Mucosa of descending colon (tissue), 3 donors: ENCODE data around the gene SRP68. TPM values are rescaled to one million over a fixed set of nuclear protein-coding genes. Genes with fewer than 3 reads are reported as not detected.
A peak's percentile ranks its signal among the peaks of the same experiment; 100 is the strongest.

Experiments used
- ATAC-seq: fragments of 200-7000 bp; cut with Tn5 transposase; one replicate; pipeline ENCODE4 v1.9.1; 2020; ENCODE audit warnings: mild to moderate bottlenecking, moderate library complexity
- DNase-seq, 3 donors: peaks; one replicate each; pipeline ENCODE4 v3.0.0-alpha.2; 2020
- H3K36me3 ChIP-seq: fragments of 200-600 bp; one replicate; pipeline ENCODE4 v1.8.0; 2021; ENCODE audit warnings: low read depth, mild to moderate bottlenecking
- H3K4me1 ChIP-seq: fragments of 200-600 bp; one replicate; pipeline ENCODE4 v1.8.0; 2021; ENCODE audit warnings: low read depth, mild to moderate bottlenecking
- H3K4me3 ChIP-seq: fragments of 200-600 bp; one replicate; pipeline ENCODE4 v1.8.0; 2021; ENCODE audit warnings: mild to moderate bottlenecking
- H3K9me3 ChIP-seq: fragments of 200-600 bp; one replicate; pipeline ENCODE4 v1.8.0; 2021; ENCODE audit warnings: mild to moderate bottlenecking
- intact Hi-C, 2 donors: fragments of 100-400 bp; cut with DNase I in 1 of 2; cut with micrococcal nuclease in 1 of 2; formaldehyde crosslinking; loops; one replicate each; pipeline versions ENCODE4 v1.11.0 to v1.11.1; 2022; cut with DNase I, micrococcal nuclease
- total RNA-seq, 3 donors: library from RNA; stranded (reverse); fragmentation: NEBNext Ultra II Directional in 2 of 3; extraction: Animal tissue kit (Norgen Biotek cat#: 25700) in 2 of 3; gene quantifications; one replicate each; pipeline versions ENCODE4 v1.2.1 to v1.2.4, GENCODE V29; 2021 to 2023
- TF ChIP-seq, protein P1 (sequence below): fragments of 200-600 bp; IDR thresholded peaks from one replicate; pipeline ENCODE4 v1.8.0; 2022; ENCODE audit warnings: antibody characterized with exemption, mild to moderate bottlenecking
- donor health status: DM: no; HTN: no; CAD: no; lungs with moderate emphysema.
- donor health status: DM: no; HTN: no; CAD: no.
- donor health status: DM: no; HTN: yes; CAD: no.

Gene SRP68
- total RNA-seq, 3 donors from 2014 or later = 47.3 to 86.6 (median 53.0) TPM

DNA sequence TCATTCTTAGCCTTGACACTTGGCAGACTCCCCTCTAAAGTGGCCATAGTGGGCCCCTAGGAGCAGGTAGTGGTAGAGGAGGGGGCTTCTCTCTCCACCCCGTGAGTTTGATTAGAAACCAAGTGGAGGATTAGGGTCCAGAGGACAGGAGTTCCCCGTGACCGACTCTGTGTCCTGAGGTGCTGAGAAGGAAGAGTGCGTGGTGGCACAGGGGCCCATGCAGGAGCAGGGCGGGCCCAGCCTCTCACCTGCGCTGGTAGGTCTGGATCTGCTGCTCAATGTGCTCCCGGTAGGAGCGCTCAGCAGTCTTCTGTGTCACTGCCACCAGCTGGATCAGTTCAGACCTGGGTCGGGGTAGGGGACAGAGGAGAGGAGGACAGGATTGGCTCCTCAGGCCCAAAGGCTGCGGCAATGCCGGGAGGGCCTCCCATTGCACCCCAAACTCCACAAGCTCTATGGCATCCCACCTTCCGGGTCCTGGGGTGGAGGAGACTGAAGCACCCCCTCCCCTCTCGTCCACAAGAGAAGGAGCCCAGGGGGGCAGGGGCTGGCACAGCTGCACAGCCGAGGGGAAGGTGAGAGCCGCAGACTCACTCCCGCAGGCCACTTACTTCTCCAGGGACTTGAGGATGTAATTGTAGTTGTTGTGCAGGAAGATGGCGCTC, 12.9 kb upstream of the SRP68 start:
- intact Hi-C loops = no loop called here

DNA sequence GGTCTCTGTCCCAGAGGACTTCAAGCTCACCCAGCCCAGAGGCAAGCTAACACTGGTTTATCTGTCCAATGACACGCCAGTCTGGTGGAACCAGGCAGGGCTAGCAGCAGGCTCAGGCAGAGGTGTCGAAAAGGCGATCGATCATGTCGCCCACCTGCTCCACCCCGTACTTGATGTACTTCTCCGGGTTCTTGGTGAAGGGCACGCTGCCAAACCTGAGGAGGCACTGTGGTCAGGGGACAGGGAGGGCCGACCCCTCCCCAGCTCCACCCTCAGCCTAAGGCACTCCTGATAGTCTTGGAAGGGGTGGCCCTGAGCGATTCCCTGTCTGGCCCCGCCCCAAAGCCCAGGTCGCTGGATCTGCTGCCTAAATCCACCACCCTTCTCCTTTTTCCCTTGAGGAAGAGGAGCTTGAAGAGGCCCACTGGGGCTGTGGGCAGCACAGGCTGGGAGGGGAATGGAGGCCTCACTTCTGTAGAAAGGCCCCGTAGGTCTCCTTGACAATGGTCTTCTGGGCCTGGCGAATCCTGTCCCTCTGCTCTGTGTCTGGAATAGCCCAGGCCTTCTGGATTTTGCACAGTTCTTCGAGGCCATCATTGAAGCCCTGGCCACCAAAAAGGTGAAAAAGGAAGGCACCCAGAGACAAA, 11.3 kb upstream of the SRP68 start:
- no peak overlapping the region for H3K4me3 ChIP-seq
- TF ChIP-seq, protein P1, sequence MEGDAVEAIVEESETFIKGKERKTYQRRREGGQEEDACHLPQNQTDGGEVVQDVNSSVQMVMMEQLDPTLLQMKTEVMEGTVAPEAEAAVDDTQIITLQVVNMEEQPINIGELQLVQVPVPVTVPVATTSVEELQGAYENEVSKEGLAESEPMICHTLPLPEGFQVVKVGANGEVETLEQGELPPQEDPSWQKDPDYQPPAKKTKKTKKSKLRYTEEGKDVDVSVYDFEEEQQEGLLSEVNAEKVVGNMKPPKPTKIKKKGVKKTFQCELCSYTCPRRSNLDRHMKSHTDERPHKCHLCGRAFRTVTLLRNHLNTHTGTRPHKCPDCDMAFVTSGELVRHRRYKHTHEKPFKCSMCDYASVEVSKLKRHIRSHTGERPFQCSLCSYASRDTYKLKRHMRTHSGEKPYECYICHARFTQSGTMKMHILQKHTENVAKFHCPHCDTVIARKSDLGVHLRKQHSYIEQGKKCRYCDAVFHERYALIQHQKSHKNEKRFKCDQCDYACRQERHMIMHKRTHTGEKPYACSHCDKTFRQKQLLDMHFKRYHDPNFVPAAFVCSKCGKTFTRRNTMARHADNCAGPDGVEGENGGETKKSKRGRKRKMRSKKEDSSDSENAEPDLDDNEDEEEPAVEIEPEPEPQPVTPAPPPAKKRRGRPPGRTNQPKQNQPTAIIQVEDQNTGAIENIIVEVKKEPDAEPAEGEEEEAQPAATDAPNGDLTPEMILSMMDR = no peak
- H3K4me1 ChIP-seq = no peaks in the 10 kb centered on the region
- intact Hi-C loops = no loop called here
- DNase-seq (peak in 1 of 3 donors; percentile 39), ATAC-seq (no peak)
- H3K9me3 ChIP-seq = no peaks in the 10 kb centered on the region
- no peaks in the 10 kb centered on the region for H3K36me3 ChIP-seq

More for the DNA sequence above, 12.9 kb upstream of the SRP68 start:
- DNase-seq (no peak), ATAC-seq (no peak)
- H3K4me1 ChIP-seq = no peaks in the 10 kb centered on the region
- no peaks in the 10 kb centered on the region for H3K36me3 ChIP-seq
- H3K9me3 ChIP-seq = no peaks in the 10 kb centered on the region
- TF ChIP-seq, protein P1 = no peak
- H3K4me3 ChIP-seq = no peak overlapping the region

DNA sequence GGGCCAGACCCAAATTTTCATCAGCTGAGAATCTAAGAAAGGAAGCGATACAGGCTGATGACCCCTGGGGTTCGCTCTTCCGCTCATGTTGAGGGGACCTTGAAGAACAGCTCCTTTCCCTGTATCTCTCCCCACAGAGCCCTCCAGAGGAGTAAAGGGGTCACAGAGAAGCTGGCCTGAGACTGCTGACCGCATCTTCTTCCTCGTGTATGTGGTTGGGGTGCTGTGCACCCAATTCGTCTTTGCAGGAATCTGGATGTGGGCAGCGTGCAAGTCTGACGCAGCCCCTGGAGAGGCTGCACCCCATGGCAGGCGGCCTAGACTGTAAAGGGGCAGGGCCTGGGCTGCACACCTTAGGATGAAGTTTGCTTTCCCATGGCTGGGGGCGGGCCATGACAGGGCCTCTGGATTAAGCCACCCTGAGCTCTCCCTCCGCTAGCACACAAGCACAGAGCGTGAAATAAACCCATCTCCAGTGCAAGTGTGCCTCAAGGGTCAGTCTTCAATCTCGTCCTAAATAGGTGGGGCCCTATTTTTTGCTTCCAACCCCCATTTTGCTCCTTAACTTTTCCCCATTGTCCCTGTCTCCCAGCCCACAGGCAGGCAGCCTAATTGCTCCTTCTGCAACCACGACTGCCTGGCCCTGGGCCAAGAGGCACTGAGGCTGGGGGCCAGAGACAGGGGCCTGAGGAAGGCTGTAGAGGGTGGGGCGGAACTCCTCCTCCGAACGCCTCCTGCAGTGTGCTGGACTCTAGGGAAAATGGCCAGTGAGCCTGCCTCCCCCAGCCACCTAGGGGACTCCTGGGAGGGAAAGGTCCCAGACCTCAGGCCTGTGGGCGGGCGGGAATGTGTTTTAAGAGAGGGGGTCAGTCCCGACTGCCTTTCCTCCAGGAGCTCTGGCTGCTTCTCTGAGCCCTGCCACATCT, 10.3 kb upstream of the SRP68 start:
- no peaks in the 10 kb centered on the region for H3K4me1 ChIP-seq
- peak in 1 of 3 donors; percentile 39 for DNase-seq
- H3K9me3 ChIP-seq = no peaks in the 10 kb centered on the region
- H3K4me3 ChIP-seq = no peak overlapping the region
- intact Hi-C loops = no loop called here
- TF ChIP-seq, protein P1 = no peak
- ATAC-seq = no peak
- H3K36me3 ChIP-seq = no peaks in the 10 kb centered on the region

DNA sequence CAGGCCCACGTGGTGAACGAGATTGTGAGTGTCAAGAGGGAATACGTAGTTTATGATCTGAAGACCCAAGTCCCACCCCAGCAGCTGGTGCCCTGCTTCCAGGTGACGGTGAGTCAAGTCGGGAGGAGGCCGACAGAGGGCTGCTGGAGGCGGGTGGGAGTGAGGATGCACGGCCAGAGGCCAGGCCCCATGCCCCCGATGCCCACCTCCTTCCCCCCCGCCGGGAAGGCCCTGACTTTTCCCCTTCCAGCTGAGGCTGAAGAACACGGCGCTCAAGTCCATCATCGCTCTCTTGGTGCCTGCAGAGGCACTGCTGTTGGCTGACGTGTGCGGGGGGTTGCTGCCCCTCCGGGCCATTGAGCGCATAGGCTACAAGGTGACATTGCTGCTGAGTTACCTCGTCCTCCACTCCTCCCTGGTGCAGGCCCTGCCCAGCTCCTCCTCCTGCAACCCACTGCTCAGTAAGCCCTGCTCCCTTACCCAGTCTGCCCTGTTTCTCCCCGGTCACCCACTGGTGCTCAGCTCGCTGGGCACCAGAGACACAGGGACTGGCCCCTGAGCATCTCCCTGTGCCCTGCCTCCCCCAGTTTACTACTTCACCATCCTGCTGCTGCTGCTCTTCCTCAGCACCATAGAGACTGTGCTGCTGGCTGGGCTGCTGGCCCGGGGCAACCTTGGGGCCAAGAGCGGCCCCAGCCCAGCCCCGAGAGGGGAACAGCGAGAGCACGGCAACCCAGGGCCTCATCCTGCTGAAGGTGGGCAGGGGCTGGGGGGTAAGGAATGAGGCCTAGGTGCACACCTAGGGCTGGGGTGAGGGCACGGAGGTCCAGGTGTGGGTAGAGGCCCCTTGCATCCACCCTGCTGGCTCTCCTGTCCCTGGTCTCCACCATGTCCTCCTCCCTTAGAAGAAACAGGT, 9.2 kb upstream of the SRP68 start:
- DNase-seq = peak in 1 of 3 donors; percentile 34
- TF ChIP-seq, protein P1 = no peak
- Histone ChIP-seq H3K4me3 (no peak overlapping the region), H3K9me3 (no peaks in the 10 kb centered on the region), H3K36me3 (no peaks in the 10 kb centered on the region), H3K4me1 (peaks cover 6% of the 10 kb centered on the region)
- intact Hi-C loops = no loop called here
- no peak for ATAC-seq

DNA sequence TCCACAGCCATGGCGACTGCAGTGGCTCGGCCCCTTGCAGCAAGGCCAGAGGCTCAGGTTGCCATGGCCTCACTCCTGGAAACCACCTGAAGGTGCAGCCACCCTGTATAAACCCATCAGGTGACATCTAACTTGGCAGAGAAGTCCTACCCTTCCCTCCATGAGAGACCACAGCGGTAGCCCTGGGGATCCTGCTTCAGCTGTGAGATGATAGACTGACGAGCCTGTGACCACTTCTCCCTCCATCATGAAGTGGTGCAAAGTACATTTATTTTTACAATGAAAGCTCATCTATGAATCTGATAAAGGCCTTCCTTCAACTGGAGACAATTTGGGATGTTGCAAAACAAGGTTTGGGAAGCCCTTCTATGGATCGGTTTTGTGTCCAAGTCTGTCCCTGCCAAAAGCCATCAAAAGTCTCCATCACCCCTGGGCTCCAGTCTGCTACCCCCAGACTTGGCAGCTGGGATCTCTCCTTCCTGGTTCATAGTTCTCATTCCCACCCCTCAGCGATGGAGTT, 8.5 kb upstream of the SRP68 start:
- H3K4me3 ChIP-seq = no peak overlapping the region
- H3K9me3 ChIP-seq = no peaks in the 10 kb centered on the region
- peaks cover 12% of the 10 kb centered on the region for H3K4me1 ChIP-seq
- intact Hi-C loops = no loop called here
- no peak for DNase-seq
- TF ChIP-seq, protein P1 = no peak
- H3K36me3 ChIP-seq = no peaks in the 10 kb centered on the region
- ATAC-seq = peak; percentile 7
